ENCODE measurements around the gene ZP4.

DNA sequence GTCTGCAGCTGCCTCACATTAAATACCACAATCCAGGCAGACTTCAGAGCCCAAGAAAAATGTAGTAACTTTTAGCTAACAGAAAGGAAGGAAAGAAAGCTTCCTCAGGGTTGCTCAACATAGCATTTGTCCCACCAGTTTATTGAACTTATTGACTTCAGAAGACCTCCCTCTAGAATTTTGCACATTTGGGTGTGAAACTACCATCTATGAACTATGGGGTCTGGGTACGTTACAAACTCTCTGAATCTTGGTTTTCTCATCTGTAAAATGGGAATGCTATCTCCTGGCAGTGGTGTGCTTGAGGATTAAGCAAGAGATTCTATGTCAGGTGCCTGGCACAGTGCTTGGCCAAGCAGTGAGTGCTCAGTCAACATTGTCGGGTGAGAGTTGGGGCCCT, at the start of gene ZP4:
- TF ChIP-seq, protein P1, sequence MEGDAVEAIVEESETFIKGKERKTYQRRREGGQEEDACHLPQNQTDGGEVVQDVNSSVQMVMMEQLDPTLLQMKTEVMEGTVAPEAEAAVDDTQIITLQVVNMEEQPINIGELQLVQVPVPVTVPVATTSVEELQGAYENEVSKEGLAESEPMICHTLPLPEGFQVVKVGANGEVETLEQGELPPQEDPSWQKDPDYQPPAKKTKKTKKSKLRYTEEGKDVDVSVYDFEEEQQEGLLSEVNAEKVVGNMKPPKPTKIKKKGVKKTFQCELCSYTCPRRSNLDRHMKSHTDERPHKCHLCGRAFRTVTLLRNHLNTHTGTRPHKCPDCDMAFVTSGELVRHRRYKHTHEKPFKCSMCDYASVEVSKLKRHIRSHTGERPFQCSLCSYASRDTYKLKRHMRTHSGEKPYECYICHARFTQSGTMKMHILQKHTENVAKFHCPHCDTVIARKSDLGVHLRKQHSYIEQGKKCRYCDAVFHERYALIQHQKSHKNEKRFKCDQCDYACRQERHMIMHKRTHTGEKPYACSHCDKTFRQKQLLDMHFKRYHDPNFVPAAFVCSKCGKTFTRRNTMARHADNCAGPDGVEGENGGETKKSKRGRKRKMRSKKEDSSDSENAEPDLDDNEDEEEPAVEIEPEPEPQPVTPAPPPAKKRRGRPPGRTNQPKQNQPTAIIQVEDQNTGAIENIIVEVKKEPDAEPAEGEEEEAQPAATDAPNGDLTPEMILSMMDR (IDR thresholded peaks at IDR 0.05; ENCODE audit: borderline replicate concordance, extremely low read depth, low read length, poor library complexity, severe bottlenecking) = no peak
- no peak for TF ChIP-seq EZH2 (IDR thresholded peaks at IDR 0.05; ENCODE audit: borderline replicate concordance, low read depth, low read length, severe bottlenecking)

Measured in DND-41 (cell line).